NCI-H128 (cell line): ENCODE measurements around the gene TBL2.
"Not testable (repeated sequence)": the region's sequence is repeated elsewhere in the genome, so short reads cannot be mapped to it uniquely, and the experiment has no call there.

ENCODE experiments used
- DNase-seq: peaks from one replicate; lab custom pipeline; 2025; ENCODE audit not compliant: unreplicated experiment; lab: John Stamatoyannopoulos, UW

Gene TBL2

GRCh38 chr7:73570977-73571376 lies 7.4 kb downstream of the TBL2 start:
- no peak for DNase-seq

DNA sequence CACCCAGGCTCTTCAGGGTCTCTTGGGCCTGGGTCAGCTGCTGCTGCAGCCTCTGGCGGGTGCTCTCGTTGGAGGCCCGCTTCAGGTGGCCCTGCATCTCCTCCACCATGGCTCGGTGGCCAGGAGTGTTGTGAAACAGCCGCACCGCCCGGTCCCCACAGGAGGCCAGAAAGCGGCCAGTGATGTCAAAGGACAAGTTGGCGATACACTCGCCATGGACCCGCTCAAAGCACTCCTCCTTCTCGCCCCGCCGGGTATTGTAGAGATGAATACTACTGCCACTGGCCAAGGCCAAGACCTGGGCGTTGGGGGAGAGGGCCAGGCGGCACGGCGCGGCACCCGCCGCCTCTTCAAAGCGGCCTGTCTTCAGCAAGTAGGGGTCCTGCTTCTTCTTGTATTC lies 7.9 kb downstream of the TBL2 start:
- no peak for DNase-seq

GRCh38 chr7:73569042-73569608 lies 9.3 kb downstream of the TBL2 start:
- DNase-seq: no peak

DNA sequence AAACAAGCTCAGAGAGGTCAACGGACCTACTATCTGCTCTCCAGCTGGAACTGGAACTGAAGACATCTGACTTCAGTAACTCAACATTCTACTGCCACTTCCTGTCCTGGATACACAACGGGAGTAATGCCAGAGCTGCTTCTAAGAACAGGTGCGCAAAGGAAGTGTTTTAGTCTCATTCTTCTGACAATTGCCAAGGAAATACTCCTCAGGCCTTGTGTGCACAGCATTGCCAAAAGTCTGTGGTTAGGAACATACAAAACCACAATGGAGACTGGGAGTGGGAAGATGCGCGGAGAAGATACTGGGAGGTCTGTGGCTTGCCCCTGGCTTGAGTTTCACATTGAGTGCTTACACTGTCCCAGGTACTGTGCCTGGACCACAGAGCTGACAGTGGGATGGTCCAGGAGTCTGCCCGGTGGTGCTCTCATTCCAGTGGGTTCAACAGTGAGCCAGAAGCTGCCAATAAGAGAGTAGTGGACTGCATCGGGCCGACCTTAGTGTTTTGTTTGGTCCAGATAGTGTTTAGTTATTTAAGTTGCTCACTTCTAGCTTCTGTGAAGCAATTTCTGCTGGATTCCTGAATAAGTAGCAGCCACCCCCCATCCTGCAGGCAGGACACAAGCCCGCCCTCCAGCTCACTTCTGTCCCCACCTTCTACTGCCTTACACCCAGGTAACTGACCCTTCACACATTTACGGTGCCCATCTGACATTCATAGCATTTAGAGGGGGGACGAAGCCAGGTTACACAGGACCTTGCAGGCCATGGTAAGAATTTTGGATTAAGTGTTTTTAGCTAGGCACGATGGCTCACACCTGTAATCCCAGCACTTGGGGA lies 10.3 kb downstream of the TBL2 start:
- no peak for DNase-seq

GRCh38 chr7:73567140-73567539 lies 11.2 kb downstream of the TBL2 start:
- DNase-seq: no peak

DNA sequence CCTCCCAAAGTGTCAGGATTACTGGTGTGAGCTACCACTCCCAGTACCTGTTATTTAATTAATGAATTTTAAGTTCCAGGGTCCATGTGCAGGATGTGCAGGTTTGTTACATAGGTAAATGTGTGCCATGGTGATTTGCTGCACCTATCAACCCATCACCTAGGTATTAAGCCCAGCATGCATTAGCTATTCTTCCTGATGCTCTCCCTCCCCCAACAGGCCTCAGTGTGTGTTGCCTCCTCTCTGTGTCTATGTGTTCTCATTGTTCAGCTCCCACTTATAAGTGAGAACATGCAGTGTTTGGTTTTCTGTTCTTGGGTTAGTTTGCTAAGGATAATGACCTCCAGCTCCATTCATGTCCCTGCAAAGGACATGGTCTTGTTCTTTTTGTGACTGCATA lies 11.9 kb downstream of the TBL2 start:
- DNase-seq: not testable (repeated sequence)

GRCh38 chr7:73565675-73566340 lies 12.6 kb downstream of the TBL2 start:
- DNase-seq: no peak

GRCh38 chr7:73560109-73560835 lies 18.1 kb downstream of the TBL2 start:
- no peak for DNase-seq

DNA sequence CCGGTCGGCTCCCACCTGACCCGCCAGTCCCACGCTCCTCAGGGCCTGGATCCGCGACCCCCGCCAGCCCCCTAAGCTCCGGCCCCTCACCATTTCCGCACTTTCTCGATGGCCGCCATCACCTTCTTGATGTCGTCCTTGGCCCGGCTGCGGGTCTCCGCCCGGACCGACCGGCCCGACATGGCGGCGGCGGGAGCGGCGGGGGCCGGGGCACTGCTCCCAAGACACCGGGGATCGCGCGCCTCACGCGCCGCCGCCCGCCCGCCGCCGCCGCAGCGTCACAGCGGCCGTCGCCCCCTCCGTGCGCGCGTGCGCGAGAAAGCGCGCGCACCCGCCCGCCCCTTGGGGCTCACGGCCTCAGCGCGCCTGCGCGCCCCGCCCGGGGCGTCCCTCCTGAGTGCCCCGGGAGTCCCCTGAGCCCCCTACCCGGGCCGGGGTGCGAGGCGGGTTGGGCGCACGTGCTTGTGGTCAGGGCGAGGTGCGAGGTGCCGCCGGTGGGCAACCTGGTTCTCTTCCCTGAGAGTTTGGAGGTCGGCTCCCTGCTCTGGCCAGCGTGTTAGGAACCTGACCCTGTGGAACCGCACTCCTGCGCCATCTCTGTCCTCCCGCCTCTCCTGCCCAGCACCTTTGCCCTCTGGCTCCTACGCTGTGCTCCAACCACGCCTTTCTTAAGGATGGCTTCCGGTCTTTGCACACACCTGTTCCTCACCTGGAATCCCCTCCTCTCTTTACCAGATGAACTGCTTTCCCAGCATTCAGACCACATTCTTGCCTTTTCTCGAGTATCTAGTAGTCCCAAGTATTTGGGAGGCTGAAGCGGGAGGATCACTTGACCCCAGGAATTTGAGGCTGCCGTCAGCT lies 20.8 kb downstream of the TBL2 start, which contains the start of gene BCL7B:
Gene BCL7B (minus strand): TSS at position 294 of the 861 bp plus-strand sequence. CDS start 112 bp downstream, at position 182.
- DNase-seq: no peak

GRCh38 chr7:73557108-73557396 lies 21.3 kb downstream of the TBL2 start:
- DNase-seq: peak; percentile 79

GRCh38 chr7:73556208-73557107 lies 21.9 kb downstream of the TBL2 start:
- DNase-seq: no peak

- DNase-seq: no peak
Observed at GRCh38 chr7:73555411-73555982, 22.9 kb downstream of the TBL2 start.

- DNase-seq: not testable (repeated sequence)
Observed at GRCh38 chr7:73550093-73550492, 28.3 kb downstream of the TBL2 start.

- no peak for DNase-seq
Observed at GRCh38 chr7:73549176-73549575, 29.2 kb downstream of the TBL2 start.

DNA sequence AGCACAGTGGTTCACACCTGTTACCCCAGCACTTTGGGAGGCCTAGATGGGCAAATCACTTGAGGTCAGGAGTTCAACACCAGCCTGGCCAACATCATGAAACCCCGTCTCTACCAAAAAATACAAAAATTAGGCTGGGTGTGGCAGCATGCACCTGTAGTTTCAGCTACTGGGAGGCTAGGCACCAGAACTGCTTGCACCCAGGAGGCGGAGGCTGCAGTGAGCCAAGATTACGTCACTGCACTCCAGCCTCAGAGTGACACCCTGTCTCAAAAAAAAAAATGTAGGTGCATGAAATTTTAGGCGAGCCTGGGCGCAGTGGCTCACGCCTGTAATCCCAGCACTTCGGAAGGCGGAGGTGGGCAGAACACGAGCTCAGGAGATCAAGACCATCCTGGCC lies 30.5 kb downstream of the TBL2 start:
- no peak for DNase-seq

DNA sequence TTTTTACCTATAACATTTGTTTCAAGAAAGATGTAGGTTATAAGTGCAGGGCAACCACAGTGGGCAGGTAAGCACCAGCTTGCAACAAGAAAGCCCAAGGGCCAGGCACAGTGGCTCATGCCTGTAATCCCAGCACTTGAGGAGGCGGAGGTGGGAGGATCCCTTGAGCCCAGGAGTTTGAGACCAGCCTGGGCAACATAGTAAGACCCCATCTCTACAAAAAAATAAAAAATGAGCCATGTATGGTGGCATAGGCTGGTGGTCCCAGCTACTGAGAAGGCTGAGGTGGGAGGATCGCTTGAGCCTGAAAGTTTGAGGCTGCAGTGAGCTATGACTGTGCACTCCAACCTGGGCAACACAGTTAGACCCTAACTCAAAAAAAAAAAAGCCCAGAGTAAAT lies 33.7 kb downstream of the TBL2 start:
- no peak for DNase-seq

- no peak for DNase-seq
Observed at GRCh38 chr7:73541722-73542121, 36.7 kb downstream of the TBL2 start.

DNA sequence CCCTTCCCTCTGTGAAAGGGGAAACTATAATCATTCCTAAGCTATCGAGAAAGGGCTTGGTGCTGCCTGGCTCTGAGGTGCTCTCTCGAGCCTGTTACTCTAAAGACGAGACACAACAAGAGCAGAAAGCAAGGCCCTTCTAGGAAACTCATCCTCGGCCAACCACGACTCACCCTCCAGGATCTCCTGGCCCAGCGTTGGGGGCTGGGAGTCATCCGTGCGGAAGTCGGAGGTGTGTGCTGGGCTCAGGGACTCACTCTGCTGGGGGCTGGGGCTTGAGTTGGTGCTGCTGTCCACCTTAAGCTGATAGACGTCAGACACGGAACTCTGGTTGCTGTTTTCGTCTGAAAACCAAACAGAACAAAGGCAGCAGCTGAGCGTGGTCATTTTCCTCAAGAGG lies 38.7 kb downstream of the TBL2 start:
- DNase-seq: no peak

- DNase-seq: not testable (repeated sequence)
Observed at GRCh38 chr7:73538510-73538909, 39.9 kb downstream of the TBL2 start.
